GM19193 (cell line): Measurements from ENCODE around the gene ANGEL1.

Source experiments
- POLR2A ChIP-seq: IDR thresholded peaks from 4 replicates; pipeline ENCODE4 v1.6.1; 2011; ENCODE audit not compliant: insufficient read depth, insufficient read length; ENCODE audit errors: extremely low read depth

ANGEL1 gene

GRCh38 chr14:76776428-76777251, 36.0 kb downstream of the ANGEL1 start:
- TF ChIP-seq POLR2A = no peak

- TF ChIP-seq POLR2A = no peak
These were observed 36.8 kb downstream of the ANGEL1 start for GRCh38 chr14:76775695-76776427.

GRCh38 chr14:76774821-76775694, 37.6 kb downstream of the ANGEL1 start:
- no peak for TF ChIP-seq POLR2A

DNA sequence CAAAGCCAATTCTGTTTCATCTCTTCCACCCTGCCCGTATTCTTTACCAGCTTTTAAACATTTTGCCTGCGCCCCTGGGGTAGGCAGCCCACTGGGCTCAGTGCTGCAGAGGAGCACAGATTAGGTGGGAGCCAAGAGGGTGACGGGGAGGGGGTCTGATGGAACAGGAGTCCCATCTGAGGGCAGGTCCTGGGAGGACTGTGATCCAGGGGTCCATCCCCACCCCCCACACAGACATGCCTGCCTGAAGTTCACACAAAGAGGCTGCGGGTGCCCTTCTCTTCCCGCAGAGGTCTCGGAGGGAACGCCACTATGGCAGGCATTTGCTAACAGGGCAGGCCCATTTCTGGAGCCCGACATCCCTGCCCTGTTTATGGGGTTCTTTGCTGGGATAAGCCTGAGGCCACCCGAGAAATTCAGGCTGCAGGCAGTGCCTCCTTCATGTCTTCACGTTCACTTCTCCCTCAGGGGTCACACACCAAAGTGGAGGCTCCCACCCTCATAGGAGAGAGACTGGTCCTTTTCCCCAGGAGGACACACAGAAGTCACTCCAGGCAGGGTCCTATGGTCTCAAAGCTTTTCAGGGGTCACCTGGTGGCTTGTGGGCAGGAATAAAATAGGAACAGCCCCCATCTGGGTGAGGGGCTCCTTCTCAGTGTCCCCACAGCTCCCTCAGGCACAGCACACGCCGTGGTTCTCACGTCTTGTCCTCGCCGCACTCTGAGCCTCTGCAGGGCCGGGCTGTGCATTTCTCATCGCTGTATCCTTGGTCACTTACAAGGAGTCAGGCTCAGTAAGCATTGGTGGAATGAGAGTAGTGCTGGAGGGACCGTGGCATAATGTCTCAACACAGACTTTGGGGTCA, 38.5 kb downstream of the ANGEL1 start:
- no peak for TF ChIP-seq POLR2A

DNA sequence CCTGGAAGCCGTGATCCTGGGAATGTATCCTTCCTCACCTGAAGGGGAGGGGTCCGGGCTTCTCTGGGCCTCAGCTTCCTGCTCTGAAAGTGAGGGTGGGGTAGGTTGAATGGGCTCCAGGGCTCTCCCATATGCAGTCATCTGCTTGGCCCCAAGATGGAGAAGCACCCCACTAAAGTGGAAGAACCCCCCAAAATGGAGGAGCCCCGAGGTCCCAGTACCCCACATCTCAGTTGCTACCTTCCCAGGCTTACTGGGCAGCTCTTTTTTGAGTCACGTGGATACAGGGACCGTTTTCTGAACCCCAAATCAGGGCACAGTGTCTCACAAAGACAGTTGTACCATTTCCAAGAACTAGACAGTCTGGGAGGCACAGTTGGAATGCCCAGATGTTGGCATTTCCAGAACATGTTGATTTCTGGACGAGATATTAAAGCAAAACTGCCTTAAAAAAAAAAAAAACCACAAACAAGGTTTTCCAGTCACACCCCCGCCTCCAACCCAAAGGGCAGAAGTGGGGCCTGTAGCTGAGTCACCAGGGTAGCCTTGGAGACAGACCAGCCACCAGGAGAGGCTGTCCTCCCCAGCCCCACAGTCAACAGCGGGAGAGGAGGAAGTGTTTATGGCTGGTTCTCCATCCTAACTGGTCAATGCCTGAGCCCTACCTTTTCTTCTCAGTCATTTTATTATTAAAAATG, 39.3 kb downstream of the ANGEL1 start:
- TF ChIP-seq POLR2A = no peak

DNA sequence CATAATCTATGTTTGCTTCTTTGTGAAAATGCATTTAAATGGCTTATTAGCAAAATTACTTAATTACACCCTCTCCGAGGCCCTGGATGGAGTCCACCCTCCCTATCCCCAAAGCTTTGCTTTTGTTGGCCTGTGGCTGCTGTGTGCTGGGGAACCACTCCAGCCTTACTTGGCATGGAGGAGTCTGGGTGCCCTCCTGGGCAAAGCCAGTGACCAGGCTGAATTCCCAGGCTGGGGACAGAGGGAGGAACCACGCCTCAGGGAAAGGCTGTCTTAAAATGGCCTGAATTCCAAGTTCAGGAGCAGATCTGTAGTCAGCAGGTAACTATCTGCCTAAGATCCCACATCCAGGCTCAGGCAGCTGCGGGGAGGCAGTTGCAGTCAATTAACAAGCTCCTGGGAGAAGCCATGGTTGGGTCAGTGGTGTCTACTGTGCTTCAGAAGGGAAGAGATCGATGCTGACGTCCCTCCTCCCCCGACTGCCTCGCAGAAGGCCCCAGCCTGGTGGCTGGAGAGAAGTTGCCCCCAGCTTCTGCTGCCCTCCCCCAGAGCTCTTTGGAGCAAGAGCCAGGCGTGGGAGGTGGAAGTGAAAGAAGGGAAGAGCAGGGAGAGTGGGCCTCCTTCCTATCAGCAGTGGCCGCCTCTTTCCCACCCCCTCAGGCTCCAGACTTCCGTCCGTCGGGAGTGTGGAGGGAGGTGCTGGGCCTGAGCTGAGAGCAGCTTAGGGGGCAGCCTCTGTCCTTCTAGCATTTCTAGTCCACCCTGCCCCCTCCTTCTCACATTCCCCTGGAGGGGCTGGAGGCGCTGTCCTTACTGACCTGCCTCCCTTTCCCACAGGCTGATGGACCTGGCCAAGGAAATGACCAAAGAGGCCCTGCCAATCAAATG, 40.1 kb downstream of the ANGEL1 start:
- TF ChIP-seq POLR2A = no peak

- TF ChIP-seq POLR2A = no peak
These were observed 41.2 kb downstream of the ANGEL1 start for GRCh38 chr14:76771437-76771980.

GRCh38 chr14:76770521-76771436, 41.9 kb downstream of the ANGEL1 start:
- TF ChIP-seq POLR2A = no peak

DNA sequence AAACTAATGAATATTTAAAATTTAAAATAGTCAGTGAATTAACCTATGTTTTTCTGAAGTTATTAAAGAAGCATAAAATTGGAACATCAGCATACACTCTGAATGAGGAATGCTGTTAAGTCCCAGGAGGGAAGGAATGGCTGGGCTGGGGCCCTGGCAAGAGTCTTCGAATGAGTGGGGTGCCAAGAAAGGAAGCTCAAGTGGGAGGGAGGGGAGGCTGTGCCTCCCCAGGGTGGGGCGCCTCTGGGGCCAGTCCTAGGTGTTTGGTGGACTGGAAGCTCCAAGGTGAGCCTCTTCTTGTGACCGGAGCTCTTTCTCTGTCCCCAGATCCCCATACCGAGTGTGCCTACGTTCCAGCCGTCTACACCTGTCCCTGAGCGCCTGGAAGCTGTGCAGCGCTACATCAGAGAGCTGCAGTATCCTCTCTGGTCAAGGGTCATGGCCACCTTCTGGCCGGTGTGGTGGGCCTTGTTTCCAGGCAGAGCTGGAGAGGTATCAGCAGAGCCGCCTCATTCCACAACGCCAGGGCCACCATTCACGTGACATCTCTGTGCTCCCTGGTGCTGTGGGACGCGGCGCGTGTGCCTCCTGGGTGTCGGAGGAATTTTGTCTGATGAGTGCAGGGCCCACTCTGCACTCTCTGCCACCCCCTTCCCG, 42.9 kb downstream of the ANGEL1 start:
- no peak for TF ChIP-seq POLR2A

- TF ChIP-seq POLR2A = no peak
These were observed 43.8 kb downstream of the ANGEL1 start for GRCh38 chr14:76768671-76769500.
